SK-N-SH treated with all-trans-retinoic acid at 6 μM for 48 hours (cell line): ENCODE results near the gene TPH2.

ENCODE experiments used
- CSDC2 ChIP-seq: fragments of 250-450 bp; sonication (Bioruptor Pico); IDR thresholded peaks from 2 replicates; pipeline ENCODE4 v1.5.0; 2020; ENCODE audit warnings: mild to moderate bottlenecking, moderate library complexity
- SNAI2 ChIP-seq: fragments of 250-450 bp; sonication (Bioruptor Pico); IDR thresholded peaks from 2 replicates; pipeline ENCODE4 v1.5.0; 2020; ENCODE audit warnings: mild to moderate bottlenecking, moderate library complexity
- ZC3H10 ChIP-seq: fragments of 250-450 bp; sonication (Bioruptor Pico); IDR thresholded peaks from 2 replicates; pipeline ENCODE4 v1.5.1; 2021; ENCODE audit warnings: mild to moderate bottlenecking, moderate library complexity
- ZFP30 ChIP-seq: fragments of 450-650 bp; formaldehyde crosslinking; IDR thresholded peaks from 2 replicates; pipeline ENCODE4 v1.5.0; 2022; ENCODE audit warnings: mild to moderate bottlenecking, moderate library complexity
- TF ChIP-seq, protein P1 (sequence below): fragments of 250-450 bp; sonication (Bioruptor Pico); IDR thresholded peaks from 2 replicates; pipeline ENCODE4 v1.5.1; 2021; ENCODE audit warnings: mild to moderate bottlenecking, moderate library complexity

- no peak for TF ChIP-seq CSDC2
- TF ChIP-seq, protein P1, sequence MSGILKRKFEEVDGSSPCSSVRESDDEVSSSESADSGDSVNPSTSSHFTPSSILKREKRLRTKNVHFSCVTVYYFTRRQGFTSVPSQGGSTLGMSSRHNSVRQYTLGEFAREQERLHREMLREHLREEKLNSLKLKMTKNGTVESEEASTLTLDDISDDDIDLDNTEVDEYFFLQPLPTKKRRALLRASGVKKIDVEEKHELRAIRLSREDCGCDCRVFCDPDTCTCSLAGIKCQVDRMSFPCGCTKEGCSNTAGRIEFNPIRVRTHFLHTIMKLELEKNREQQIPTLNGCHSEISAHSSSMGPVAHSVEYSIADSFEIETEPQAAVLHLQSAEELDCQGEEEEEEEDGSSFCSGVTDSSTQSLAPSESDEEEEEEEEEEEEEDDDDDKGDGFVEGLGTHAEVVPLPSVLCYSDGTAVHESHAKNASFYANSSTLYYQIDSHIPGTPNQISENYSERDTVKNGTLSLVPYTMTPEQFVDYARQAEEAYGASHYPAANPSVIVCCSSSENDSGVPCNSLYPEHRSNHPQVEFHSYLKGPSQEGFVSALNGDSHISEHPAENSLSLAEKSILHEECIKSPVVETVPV (CRISPR knock-in tag): no peak
- no peak for TF ChIP-seq ZC3H10
- no peak for TF ChIP-seq SNAI2 (CRISPR knock-in tag)
- TF ChIP-seq ZFP30: no peak
Observed at GRCh38 chr12:71948390-71948789, 9.7 kb downstream of the TPH2 start.
